Measurements from ENCODE around the gene RFXANK. TPM values are rescaled to one million over a fixed set of nuclear protein-coding genes. Genes with fewer than 3 reads are reported as not detected.
A peak's percentile ranks its signal among the peaks of the same experiment; 100 is the strongest.

The RFXANK gene
- total RNA-seq, 1 experiment from 2014 or later, result 81.8 TPM

DNA sequence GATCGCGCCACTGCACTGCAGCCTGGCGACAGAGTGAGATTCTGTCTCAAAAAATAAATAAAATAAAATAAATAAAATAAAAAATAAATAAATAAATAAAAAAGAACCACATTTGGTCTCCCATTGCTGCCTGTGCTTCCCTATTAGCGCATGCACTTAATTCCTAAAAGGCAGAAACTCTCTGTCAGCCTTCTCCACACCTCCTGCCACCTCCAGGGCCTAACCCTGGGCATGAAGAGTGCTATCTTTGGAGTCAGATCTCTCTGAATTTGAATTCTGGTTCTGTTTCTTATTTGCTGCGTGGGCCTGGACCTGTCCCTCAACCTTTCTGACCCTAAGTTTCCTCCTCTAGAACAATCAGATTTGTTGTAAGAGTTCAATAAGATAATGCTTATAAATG is 31.0 kb downstream of the RFXANK start:
- no peak overlapping the region for H4K5ac ChIP-seq (ENCODE audit: insufficient read length, low read depth, low read length)
- H3K79me1 ChIP-seq (ENCODE audit: insufficient read depth, low read depth, low read length, poor library complexity, severe bottlenecking), result no peaks in the 10 kb centered on the region
- H2BK20ac ChIP-seq (ENCODE audit: low read depth, low read length, poor library complexity, severe bottlenecking), result no peak overlapping the region
- H3K18ac ChIP-seq (ENCODE audit: insufficient read length, low read depth, low read length), result no peak overlapping the region
- H3K56ac ChIP-seq (ENCODE audit: insufficient read length, low read depth, low read length), result no peak overlapping the region
- H3K9me3 ChIP-seq (ENCODE audit: control insufficient read depth, low read depth, low read length), result no peaks in the 10 kb centered on the region
- Mint-ChIP-seq H3K9me3 (peaks cover 0 to 9% of the 10 kb centered on the region in 2 experiments; a peak in 3 of 5 replicates), H3K4me1 (peaks cover 0 to 3% of the 10 kb centered on the region in 2 experiments; a peak in 1 of 4 replicates), H3K36me3 (ENCODE audit: insufficient read depth in 1 of 3, low read depth in 3 of 3) (no peaks in the 10 kb centered on the region), H3K27ac (no peak overlapping the region), H3K27me3 (ENCODE audit: low read depth) (peaks cover 82% of the 10 kb centered on the region), H3K4me3 (peak overlapping the region in 1 of 2 experiments; percentile 11; a peak in 2 of 5 replicates)
- no peaks in the 10 kb centered on the region for H3K79me2 ChIP-seq (ENCODE audit: insufficient read depth, low read length)
- no peak overlapping the region for H2BK5ac ChIP-seq (ENCODE audit: insufficient read length, low read length)
- WGBS (ENCODE audit: extremely low coverage, insufficient read length, low lambda C conversion rate), result no CpG with 5 or more reads among the region's 5 CpGs
- no peak overlapping the region for H2BK120ac ChIP-seq (ENCODE audit: low read depth, low read length, poor library complexity, severe bottlenecking)
- H3K4me2 ChIP-seq (ENCODE audit: insufficient read depth, insufficient read length, low read length), result no peak overlapping the region
- DNase-seq, result no peak
- no peak overlapping the region for H3K4ac ChIP-seq (ENCODE audit: low read depth, low read length)
- H4K91ac ChIP-seq (ENCODE audit: insufficient read length, low read depth, low read length), result no peak overlapping the region
- H2AFZ ChIP-seq (ENCODE audit: low read length), result no peak overlapping the region
- H2BK15ac ChIP-seq (ENCODE audit: low read depth, low read length), result no peak overlapping the region
- no peak overlapping the region for H3K23ac ChIP-seq (ENCODE audit: insufficient read length, low read depth, low read length)
- H3K27ac ChIP-seq (ENCODE audit: insufficient read length, low read depth, low read length), result no peak overlapping the region
- no peak overlapping the region for H2BK12ac ChIP-seq (ENCODE audit: insufficient read length, low read depth, low read length)
- H3K4me1 ChIP-seq (ENCODE audit: insufficient read depth, low read length), result no peaks in the 10 kb centered on the region
- H3K9ac ChIP-seq (ENCODE audit: extremely low read depth, insufficient read length, low read length), result no peak overlapping the region
- no peak overlapping the region for H4K8ac ChIP-seq (replicated peaks; ENCODE audit: insufficient read length, low read depth, low read length)
- no peak overlapping the region for H3K14ac ChIP-seq (ENCODE audit: insufficient read depth, low read length)
- no peak overlapping the region for H2AK5ac ChIP-seq (ENCODE audit: insufficient read length, low read length)
- H3T11ph ChIP-seq (ENCODE audit: low read length), result no peak overlapping the region
- no peaks in the 10 kb centered on the region for H3K23me2 ChIP-seq (ENCODE audit: insufficient read length, low read depth, low read length, poor library complexity, severe bottlenecking)
- H3K27me3 ChIP-seq (ENCODE audit: insufficient read depth, low read length), result peaks cover 4% of the 10 kb centered on the region; the same call in 1 of the 2 replicates
- no peaks in the 10 kb centered on the region for H4K20me1 ChIP-seq (ENCODE audit: control insufficient read depth, insufficient read depth, insufficient read length)
- TF ChIP-seq, protein P1, sequence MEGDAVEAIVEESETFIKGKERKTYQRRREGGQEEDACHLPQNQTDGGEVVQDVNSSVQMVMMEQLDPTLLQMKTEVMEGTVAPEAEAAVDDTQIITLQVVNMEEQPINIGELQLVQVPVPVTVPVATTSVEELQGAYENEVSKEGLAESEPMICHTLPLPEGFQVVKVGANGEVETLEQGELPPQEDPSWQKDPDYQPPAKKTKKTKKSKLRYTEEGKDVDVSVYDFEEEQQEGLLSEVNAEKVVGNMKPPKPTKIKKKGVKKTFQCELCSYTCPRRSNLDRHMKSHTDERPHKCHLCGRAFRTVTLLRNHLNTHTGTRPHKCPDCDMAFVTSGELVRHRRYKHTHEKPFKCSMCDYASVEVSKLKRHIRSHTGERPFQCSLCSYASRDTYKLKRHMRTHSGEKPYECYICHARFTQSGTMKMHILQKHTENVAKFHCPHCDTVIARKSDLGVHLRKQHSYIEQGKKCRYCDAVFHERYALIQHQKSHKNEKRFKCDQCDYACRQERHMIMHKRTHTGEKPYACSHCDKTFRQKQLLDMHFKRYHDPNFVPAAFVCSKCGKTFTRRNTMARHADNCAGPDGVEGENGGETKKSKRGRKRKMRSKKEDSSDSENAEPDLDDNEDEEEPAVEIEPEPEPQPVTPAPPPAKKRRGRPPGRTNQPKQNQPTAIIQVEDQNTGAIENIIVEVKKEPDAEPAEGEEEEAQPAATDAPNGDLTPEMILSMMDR (conservative IDR thresholded peaks at IDR 0.05), result no peak
